Fibroblast of skin of right biceps (primary cell): ENCODE data around the gene PYDC1.
"Not testable (repeated sequence)": the region's sequence is repeated elsewhere in the genome, so short reads cannot be mapped to it uniquely, and the experiment has no call there.

ENCODE experiments used
- DNase-seq: peaks from one replicate; pipeline ENCODE4 v3.0.0-alpha.2; 2013

PYDC1 gene

DNA sequence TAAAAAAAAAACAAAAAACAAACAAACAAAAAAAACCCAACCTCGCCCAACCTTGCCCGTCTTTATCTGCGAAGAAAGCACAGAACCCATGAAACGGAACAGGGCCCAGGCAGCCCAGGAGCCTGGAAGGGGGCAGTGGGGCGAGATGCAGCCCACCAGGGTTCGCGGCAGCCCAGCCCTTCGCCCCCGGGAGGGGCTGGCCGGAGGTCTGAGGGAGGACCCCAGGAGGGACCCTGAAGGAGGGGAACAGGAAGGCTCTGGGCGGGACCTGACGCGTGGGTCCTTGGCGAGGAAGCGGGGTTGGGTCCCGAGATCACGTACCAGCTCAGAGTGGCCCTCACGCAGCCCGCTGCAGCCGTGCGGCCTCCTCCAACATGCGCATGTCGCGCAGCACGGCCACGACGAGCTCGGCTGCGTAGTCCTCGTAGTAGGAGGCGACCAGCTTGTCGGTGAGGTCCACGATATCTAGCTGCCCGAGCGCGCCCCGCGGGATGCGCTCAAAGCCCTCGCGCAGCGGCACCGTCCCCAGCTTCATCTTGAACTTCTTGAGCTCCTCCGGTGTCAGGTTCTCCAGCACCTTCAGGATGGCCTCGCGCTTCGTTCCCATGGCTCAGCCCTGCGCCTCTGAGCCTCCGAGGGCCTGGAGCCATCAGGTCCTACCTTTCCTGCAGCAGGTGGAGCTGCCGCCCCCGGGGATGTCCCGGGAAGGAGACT is at the start of gene PYDC1:
PYDC1 (minus strand) TSS at position 714 of the 714 bp plus-strand sequence; CDS start at position 607, 107 bp downstream.
- no peak for DNase-seq

DNA sequence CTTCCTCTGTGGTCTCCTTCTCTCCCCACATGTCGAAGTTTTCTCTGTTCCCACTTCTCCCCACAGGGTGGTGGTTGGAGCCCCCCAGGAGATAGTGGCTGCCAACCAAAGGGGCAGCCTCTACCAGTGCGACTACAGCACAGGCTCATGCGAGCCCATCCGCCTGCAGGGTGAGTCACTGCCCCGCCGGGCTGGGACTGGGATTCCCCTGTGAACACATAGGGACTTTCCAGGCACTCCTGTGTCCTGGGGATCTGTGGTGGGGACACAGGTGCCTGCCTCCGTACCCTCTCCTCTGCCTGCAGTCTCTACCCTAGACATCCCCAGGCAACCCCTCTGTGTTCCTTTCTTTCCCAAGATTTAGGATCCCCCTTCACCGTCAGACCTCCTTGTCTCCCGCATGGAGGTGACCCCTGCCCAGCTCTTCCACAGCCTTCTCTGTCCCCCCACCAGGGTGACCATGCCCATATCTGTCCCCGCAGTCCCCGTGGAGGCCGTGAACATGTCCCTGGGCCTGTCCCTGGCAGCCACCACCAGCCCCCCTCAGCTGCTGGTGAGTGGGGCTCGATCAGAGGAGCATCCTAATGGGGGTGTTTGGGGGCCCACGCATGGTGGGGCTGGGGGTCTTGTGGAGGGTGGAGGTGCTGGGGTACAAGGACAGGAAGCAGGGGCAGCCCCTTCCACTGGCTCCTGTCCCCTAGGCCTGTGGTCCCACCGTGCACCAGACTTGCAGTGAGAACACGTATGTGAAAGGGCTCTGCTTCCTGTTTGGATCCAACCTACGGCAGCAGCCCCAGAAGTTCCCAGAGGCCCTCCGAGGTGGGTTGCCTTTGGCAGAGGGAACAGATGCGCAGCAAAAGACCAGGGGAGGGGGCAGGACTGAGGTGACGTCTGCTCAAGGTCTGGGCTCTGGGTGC is 48.7 kb upstream of the PYDC1 start:
- DNase-seq, result peak; percentile 1

DNA sequence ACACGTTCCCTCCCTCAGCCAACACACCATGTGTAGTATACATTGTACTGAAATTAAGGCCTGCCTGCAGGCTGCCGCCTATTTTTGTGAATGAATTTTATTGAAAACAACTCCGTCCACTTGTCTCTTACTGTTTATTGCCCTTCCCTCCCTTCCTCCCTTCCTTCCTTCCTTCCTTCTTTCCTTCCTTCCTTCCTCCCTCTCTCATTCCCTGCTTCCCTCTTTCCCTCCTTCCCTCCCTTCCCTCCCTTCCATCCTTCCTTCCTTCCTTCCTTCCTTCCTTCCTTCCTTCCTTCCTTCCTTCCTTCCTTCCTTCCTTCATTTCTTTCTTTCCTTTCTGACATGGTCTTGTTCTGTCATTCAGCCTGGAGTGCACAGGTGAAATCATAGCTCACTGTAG is 45.1 kb upstream of the PYDC1 start:
- DNase-seq, result no peak

DNA sequence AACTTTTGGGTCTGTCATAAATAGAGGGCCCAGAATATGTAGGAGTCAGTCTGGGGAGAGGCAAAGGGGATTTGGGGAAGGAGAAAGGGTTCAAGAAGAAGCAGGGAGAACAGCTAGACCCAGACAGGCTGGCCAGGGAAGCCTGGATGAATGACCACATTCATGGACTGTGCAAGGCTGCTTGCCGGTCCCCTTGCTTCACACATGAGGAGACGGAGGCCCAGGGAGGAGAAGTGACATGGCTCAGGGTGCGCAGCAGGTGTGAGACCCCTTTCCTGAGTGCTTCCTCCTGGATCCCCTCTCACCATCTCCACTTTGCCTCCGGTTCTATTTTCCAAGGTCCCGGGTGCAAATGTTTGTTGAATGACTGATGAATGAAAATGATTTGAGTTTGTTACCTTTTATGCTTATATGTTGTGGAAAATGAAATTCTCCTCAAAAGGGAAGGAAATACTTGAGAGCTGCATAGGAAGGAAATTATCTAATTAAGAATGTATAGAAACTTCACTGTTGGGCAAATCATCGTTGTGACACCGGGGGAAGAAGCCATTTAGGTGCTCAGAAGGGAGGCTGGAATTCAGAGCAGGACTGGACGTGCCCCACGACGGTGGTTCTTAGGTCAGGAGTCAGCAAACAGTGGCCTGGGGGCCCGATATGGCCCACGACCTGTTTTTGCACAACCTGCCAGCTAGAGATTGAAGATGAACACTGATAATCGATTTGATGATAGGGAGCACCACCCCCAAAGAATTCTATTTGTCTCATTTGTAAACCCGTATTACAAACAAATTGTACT is 43.4 kb upstream of the PYDC1 start:
- DNase-seq, result no peak

DNA sequence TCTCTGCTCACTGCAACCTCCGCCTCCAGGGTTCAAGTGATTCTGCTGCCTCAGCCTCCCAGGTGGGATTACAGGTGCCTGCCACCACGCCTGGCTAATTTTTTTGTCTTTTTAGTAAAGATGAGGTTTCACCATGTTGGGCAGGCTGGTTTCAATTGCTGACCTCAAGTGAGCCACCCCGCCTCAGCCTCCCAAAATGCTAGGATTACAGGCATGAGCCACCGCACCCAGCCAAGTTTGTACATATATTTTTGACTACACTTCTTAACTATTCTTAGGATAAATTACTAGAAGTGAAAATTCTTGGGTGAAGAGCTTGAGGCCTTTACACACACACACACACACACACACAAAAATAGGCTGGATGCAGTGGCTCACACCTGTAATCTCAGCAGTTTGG is 41.4 kb upstream of the PYDC1 start:
- no peak for DNase-seq

DNA sequence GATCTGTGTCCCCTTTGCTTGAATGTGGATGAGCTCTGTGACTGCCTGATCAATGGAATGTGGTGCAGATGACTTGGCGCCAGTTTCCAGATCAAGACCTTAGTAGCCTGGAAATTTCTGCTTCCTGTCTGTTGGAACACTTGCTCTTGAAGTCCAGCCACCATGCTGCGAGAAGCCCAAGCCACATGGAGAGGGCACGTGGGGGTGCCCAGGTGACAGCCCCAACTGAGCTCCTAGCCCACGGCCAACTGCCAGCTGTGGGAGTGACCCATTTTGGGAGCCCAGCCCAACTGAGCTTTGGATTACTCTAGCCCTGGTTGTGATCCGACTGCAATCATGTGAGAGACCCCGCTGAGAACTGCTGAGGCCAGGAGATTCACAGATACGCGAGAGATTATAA is 39.5 kb upstream of the PYDC1 start:
- no peak for DNase-seq

DNA sequence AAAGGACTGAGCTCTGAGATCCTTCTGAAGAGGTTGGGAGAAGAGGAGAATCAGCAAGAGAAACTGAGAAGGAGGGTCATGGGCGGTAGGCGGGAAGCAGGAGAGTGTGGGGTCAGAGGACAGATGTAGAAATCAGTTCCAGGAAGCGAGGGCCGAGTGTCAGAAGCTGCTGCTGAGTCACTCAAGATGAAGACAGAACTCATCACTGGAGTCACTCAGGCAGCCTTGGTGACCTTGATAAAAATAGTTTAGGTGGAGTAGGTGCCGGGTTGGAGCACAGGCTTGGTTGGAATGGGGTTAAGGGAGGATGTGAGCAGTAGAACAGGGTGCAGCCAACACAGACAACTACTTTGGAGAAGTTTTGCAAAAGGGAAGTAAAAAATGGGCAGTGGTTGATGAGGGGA is 36.7 kb upstream of the PYDC1 start:
- no peak for DNase-seq

DNA sequence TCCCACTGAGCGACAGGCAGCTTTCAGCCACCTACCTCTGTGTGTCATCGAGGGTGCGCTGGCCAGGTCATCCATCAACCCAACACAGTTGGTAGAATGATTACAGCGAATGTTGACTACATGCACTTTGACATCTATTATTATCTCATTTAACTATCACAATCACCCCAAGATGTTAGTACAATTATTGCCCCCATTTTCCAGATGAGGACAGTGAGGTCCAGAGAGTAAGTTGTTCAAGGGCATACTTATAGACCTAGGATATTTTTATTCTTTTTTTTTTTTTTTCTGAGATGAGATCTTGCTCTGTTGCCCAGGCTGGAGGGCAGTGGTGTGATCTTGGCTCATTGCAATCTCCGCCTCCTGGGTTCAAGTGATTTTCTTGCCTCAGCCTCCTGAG is 34.5 kb upstream of the PYDC1 start:
- DNase-seq, result no peak

DNA sequence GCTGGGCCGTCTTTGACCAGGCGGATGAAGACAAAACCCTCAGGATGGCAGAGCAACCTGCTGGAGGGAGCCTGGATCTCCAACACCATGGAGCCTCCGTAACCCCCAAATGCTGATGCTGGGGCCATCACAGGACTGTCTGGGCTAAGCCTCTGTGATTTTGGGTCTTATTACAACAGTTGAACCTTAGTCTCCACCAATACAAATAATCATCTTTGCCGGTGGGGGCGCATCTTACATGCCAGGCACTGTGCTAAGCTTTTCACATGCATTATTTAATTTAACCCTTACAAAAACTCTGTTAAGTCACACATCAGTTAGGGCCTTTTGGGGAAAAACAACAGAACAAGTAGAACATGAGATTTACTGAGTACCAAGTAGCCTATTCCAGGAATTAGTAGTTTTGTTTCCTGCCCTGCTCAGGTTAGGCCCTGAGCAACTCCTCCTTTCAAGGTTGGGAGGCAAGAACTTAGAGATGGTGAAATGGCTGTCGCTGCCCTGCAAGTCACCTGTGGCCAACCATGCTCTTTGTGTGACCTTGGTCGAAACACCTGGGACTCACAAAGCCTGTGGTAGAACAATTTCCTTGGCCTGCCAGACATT is 33.9 kb upstream of the PYDC1 start:
- DNase-seq, result no peak

DNA sequence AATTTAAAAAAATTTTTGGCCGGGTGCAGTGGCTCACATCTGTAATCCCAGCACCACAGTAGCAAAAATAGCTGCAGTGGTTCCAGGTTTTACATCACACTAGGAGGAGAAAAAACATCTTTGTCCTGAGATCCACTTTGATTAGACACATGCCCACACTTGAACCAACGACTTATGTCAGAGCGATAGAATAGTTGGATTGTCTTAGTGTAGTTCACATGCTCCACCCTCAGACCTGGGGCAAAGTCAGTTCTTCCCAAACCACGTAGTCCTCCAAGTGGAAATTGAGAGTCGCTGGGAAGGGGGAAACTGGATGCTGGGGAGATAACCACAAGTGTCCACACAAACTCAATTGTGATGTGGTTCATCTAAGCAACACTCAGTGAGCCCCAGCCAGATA is 31.4 kb upstream of the PYDC1 start:
- DNase-seq, result no peak

DNA sequence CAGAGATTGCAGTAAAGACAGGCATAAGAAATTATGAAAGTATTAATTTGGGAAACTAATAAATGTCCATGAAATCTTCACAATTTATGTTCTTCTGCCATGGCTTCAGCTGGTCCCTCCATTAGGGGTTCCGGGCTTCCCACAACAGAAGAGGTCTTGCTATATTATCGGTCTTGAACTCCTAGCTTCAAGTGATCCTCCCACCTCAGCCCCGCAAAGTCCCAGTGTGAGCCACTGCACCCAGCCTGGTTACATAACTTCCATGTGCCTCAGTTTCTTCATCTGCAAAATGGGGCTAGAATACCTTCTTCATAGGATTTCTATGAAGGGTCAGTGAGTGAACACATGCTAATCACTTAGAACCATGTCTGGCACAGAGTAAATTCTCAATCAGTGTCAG is 29.4 kb upstream of the PYDC1 start:
- no peak for DNase-seq

DNA sequence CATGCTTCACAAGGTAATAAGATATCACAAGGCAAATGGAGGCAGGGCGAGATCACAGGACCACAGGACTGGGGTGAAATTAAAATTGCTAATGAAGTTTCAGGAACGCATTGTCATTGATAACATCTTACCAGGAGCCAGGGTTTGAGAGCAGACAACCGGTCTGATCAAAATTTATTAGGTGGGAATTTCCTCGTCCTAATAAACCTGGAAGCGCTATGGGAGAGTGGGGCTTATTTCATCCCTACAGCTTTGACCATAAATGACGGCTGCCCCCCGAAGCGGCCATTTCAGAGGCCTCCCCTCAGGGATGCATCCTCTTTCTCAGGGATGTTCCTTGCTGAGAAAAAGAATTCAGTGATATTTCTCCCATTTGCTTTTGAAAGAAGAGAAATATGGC is 28.7 kb upstream of the PYDC1 start:
- DNase-seq, result not testable (repeated sequence)

DNA sequence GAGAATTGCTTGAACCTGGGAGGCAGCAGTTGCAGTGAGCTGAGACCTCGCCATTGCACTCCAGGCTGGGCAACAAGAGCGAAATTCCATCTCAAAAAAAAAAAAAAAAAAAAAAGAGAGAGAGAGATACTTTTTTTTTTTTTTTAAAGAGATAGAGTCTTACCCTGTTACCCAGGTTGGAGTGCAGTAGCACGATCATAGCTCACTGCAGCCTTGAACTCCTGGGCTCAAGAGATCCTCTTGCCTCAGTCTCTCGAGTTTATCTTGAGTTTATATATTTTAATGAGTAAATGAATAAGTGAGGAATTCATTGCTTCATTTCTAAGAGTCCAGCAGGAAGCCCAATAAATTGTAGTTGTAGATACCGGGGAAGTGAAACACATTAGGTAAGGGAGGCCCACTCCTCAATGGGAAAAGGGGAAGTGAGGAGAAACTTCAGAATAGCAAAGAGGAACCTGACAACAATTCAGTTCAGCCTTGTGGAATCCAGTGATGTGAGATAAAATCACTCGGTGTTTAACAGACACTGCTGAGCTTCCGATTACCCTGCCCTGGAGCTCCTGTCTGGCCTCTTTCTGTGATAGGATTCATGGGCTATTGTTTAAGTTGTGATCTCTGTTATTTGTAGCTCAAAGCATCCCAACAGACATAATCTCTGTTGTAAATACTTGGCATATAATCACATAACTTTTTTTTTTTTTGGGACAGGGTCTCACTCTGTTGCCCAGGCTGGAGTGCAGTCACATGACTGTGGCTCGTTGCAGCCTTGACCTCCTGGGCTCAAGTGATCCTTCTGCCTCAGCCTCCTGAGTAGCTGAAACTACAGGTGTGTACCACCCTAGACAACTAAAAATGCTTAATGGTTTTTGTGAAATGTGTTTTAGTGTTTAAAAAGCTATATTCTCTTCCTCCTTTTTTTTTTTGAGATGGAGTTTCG is 27.1 kb upstream of the PYDC1 start:
- DNase-seq, result no peak

DNA sequence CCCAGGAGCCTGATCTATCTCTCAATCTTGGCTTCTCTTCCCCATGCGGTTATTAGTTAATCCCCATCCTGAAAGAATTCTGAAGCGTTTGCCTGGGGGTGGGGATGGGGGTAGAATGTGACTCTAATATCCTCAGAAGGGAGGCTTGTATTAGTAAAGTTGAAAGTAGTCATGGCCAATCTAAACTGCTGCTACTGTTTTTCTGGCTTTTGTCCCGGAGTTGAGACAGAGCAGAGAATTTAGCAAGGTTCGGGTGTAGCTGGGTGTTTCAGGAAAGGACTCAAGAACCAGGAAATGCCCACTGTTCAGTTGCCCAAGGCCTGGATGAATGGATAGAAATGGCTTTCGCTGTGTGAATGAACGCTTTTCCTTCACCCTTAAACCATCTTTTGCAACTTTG is 25.3 kb upstream of the PYDC1 start:
- DNase-seq, result no peak

DNA sequence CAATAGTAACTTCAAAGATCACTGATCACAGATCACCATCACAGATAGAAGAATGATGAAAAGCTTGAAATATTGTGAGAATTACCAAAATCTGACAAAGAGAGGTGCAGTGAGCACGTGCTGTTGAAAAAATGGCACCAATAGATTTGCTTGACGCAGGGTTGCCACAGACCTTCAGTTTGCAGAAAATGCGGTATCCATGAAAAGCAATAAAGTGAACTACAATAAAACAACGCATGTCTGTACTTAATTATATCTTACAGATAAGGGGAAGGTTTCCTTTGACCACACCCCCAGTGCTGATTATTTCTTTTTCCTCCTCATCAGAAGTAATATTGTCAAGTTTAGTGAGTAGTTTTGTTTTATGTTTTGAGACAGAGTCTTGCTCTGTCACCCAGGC is 21.1 kb upstream of the PYDC1 start:
- no peak for DNase-seq

DNA sequence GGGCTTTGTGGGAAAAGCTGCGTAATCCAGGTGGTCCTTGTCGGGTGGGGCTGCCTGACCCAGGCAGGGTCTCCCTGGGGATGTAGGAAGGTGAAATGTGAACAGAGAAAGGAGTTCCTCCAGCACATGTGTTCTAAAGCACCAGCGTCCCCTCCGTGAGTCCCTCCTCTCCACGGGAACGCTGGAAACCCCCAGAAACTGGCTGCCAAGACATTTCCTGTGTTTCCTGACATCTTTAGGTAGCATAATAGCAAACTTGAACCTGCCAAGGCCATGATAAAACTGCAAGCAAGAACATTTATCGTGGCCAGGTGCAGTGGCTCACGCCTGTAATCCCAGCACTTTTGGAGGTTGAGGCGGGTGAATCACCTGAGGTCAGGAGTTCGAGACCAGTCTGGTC is 12.6 kb upstream of the PYDC1 start:
- DNase-seq, result no peak

DNA sequence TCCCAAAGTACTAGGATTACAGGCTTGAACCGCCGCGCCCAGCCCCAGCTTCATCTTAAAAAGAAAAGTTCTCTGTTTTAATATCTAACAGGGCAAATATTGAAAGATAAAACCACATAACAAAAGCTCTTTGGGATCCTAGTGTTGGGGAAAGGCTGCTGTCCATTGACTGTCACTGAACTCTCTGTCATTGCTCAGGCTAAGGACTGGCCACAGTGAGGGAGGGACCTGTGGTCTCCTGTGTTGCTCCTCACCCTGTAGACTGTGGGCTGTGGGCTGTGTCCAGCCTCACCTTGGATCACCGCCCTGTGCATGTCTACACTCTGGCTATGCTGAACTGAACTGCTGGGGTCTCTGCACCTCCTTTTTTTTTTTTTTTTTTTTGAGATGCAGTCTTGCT is 11.3 kb upstream of the PYDC1 start:
- DNase-seq, result no peak

DNA sequence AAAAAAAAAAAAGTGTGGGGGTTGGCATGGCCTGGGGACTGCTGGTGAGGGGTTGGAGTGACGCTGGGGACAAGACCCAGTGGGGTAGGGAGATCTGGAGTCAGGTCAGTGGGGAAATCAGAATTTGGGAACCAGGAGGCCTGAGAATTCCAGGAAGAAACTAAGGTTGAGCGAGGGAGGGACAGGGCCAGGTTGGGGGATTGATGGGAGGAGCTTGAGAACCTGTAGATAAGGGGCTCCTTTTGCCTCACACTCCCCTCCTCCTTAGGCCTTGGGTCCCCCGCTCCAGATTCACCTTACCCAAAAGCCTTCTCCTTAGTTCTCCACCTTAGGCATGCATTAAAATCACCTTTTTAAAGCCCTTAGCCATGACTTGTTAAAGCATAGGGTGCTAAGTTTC is 8.3 kb upstream of the PYDC1 start:
- no peak for DNase-seq

DNA sequence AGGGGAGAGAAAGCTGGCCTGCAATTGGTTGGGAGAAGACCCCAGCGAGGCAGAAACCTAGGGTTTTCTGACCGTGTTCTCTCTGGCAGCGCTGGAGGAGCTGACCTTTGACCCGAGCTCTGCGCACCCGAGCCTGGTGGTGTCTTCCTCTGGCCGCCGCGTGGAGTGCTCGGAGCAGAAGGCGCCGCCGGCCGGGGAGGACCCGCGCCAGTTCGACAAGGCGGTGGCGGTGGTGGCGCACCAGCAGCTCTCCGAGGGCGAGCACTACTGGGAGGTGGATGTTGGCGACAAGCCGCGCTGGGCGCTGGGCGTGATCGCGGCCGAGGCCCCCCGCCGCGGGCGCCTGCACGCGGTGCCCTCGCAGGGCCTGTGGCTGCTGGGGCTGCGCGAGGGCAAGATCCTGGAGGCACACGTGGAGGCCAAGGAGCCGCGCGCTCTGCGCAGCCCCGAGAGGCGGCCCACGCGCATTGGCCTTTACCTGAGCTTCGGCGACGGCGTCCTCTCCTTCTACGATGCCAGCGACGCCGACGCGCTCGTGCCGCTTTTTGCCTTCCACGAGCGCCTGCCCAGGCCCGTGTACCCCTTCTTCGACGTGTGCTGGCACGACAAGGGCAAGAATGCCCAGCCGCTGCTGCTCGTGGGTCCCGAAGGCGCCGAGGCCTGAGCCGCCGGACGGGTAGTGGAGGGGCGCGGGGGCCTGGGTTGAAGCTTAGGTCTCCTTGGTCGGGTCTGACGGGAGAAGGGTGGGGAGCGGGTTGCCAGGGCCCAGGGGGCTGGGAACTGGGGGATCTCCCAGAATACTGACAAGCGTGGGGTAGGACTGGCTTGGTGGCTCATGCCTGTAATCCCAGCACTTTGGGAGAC is 7.4 kb upstream of the PYDC1 start:
- no peak for DNase-seq

DNA sequence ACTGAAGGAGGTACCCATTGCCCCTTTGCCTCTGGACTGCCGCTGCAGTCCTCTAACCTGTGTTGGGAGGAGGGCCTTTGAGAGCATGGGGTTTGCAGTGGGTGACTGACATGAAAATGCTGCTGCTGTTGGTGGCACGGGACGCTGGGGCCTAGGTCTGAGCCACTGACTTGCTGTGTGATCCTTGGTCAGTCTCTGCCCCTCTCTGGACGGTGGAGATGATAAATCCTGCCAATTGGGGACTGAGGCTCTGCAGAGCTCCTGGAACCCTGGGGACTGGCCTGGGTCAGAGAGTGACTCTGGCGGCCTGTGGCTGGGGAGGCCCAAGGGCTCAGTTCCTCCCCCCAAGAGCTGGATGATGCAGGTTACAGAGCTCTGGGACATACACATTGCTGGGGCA is 6.1 kb upstream of the PYDC1 start:
- no peak for DNase-seq
